Left lung (tissue), 10 donors: Measurements from ENCODE around the gene UBAC2. TPM values are rescaled to one million over a fixed set of nuclear protein-coding genes. Genes with fewer than 3 reads are reported as not detected.

ENCODE experiments used
- ATAC-seq: fragments of 200-7000 bp; cut with Tn5 transposase; one replicate; pipeline ENCODE4 v1.9.1; 2020; ENCODE audit warnings: moderate library complexity
- DNase-seq, 4 donors: peaks; one replicate each; pipeline ENCODE4 v3.0.0-alpha.2; 2013 to 2020
- H3K27ac ChIP-seq, 2 donors: fragments of 200-600 bp; sonication (generic) in 1 of 2; one replicate each; pipeline versions ENCODE4 v1.5.0 to v1.8.0; 2020 to 2021
- H3K27me3 ChIP-seq, 2 donors: fragments of 200-600 bp; sonication (generic) in 1 of 2; one replicate each; pipeline versions ENCODE4 v1.5.0 to v1.8.0; 2020 to 2021
- H3K36me3 ChIP-seq, 2 donors: fragments of 200-600 bp; sonication (generic) in 1 of 2; one replicate each; pipeline versions ENCODE4 v1.5.0 to v1.8.0; 2020 to 2021
- H3K4me1 ChIP-seq, 2 donors: fragments of 200-600 bp; one replicate each; pipeline ENCODE4 v1.8.0; 2021
- H3K4me3 ChIP-seq, 2 donors: fragments of 200-600 bp; sonication (generic) in 1 of 2; one replicate each; pipeline versions ENCODE4 v1.5.0 to v1.8.0; 2020 to 2021; ENCODE audit warnings: mild to moderate bottlenecking in 1 of 2
- H3K9me3 ChIP-seq, 2 donors: fragments of 200-600 bp; sonication (generic) in 1 of 2; one replicate each; pipeline versions ENCODE4 v1.5.0 to v1.8.0; 2020 to 2021
- CTCF ChIP-seq, 2 donors: fragments of 200-600 bp; sonication (generic) in 1 of 2; IDR thresholded peaks; one replicate each; pipeline versions ENCODE4 v1.5.0 to v1.8.0; 2021; ENCODE audit warnings: antibody characterized with exemption in 2 of 2
- intact Hi-C, 2 donors: fragments of 100-400 bp; cut with DNase I; formaldehyde crosslinking; loops; one replicate each; pipeline versions ENCODE4 v1.11.2 to v1.14.2; 2022
- polyA plus RNA-seq, 6 donors: library from polyadenylated mRNA; unstranded; fragments of 120-200 nt; gene quantifications; one replicate each; pipeline ENCODE4 v1.2.1, GENCODE V29; 2013; ENCODE audit not compliant: insufficient read length in 6 of 6
- total RNA-seq, 2 donors: library from RNA; stranded (reverse); fragmentation: NEBNext Ultra II Directional; extraction: Animal tissue kit (Norgen Biotek cat#: 25700); gene quantifications; one replicate each; pipeline ENCODE4 v1.2.1, GENCODE V29; 2021
- donor health status: DM: no; HTN: yes; CAD: no.
- donor health status: DM: no; HTN: no; CAD: no.

Gene UBAC2
- total and polyA plus RNA-seq, 8 donors: 56.1 to 71.6 (median 66.4) TPM

- Histone ChIP-seq H3K4me3 (no peak overlapping the region), H3K9me3 (no peaks in the 10 kb centered on the region), H3K4me1 (peaks cover 6 to 62% of the 10 kb centered on the region in 2 donors), H3K27me3 (no peaks in the 10 kb centered on the region), H3K27ac (no peak overlapping the region), H3K36me3 (peaks cover 0 to 10% of the 10 kb centered on the region in 2 donors)
- peak; percentile 78 for ATAC-seq
- DNase-seq: peak in 1 of 4 donors; percentile 67
- no peak for TF ChIP-seq CTCF (IDR thresholded peaks at IDR 0.05)
- intact Hi-C loops: no loop called here
Observed at GRCh38 chr13:99316657-99317256, 116.1 kb downstream of the UBAC2 start.

- H3K27me3 ChIP-seq: no peaks in the 10 kb centered on the region
- peaks cover 16 to 59% of the 10 kb centered on the region in 2 donors for H3K4me1 ChIP-seq
- peak overlapping the region; percentile 21 to 70 for H3K27ac ChIP-seq
- H3K4me3 ChIP-seq: no peak overlapping the region
- no peaks in the 10 kb centered on the region for H3K9me3 ChIP-seq
- intact Hi-C loops: no loop called here
- ATAC-seq (no peak), DNase-seq (no peak)
- TF ChIP-seq CTCF (IDR thresholded peaks at IDR 0.05): no peak
- H3K36me3 ChIP-seq: peaks cover 0 to 15% of the 10 kb centered on the region in 2 donors
Observed at GRCh38 chr13:99320693-99321481, 120.2 kb downstream of the UBAC2 start.

GRCh38 chr13:99321709-99322108 lies 121.1 kb downstream of the UBAC2 start:
- no peaks in the 10 kb centered on the region for H3K27me3 ChIP-seq
- TF ChIP-seq CTCF (IDR thresholded peaks at IDR 0.05): no peak
- H3K4me1 ChIP-seq: peaks cover 16 to 63% of the 10 kb centered on the region in 2 donors
- intact Hi-C loops: no loop called here
- peak overlapping the region; percentile 21 to 70 for H3K27ac ChIP-seq
- ATAC-seq (no peak), DNase-seq (no peak)
- no peaks in the 10 kb centered on the region for H3K9me3 ChIP-seq
- H3K4me3 ChIP-seq: no peak overlapping the region
- H3K36me3 ChIP-seq: peaks cover 0 to 15% of the 10 kb centered on the region in 2 donors

- H3K4me1 ChIP-seq: peaks cover 16 to 63% of the 10 kb centered on the region in 2 donors
- ATAC-seq: peak; percentile 78
- no peaks in the 10 kb centered on the region for H3K9me3 ChIP-seq
- H3K4me3 ChIP-seq: no peak overlapping the region
- peaks cover 0 to 15% of the 10 kb centered on the region in 2 donors for H3K36me3 ChIP-seq
- H3K27me3 ChIP-seq: no peaks in the 10 kb centered on the region
- intact Hi-C loops: no loop called here
- DNase-seq: peak in 2 of 4 donors; percentile 48 to 68
- no peak for TF ChIP-seq CTCF (IDR thresholded peaks at IDR 0.05)
- peak overlapping the region; percentile 21 to 70 for H3K27ac ChIP-seq
Observed at GRCh38 chr13:99322297-99323103, 121.8 kb downstream of the UBAC2 start.
